HG02970 (cell line): ENCODE results near the gene S100A8.
"Not testable (repeated sequence)": the region's sequence is repeated elsewhere in the genome, so short reads cannot be mapped to it uniquely, and the experiment has no call there.

Experiments
- ATAC-seq: cut with Tn5 transposase; IDR thresholded peaks from one replicate; pipeline ENCODE4 v1.9.1; 2021; ENCODE audit warnings: mild to moderate bottlenecking, moderate library complexity, moderate number of reproducible peaks; ENCODE audit not compliant: unreplicated experiment, low FRiP score

The S100A8 gene

GRCh38 chr1:153417136-153417888, 26.4 kb upstream of the S100A8 start:
- no peak for ATAC-seq

DNA sequence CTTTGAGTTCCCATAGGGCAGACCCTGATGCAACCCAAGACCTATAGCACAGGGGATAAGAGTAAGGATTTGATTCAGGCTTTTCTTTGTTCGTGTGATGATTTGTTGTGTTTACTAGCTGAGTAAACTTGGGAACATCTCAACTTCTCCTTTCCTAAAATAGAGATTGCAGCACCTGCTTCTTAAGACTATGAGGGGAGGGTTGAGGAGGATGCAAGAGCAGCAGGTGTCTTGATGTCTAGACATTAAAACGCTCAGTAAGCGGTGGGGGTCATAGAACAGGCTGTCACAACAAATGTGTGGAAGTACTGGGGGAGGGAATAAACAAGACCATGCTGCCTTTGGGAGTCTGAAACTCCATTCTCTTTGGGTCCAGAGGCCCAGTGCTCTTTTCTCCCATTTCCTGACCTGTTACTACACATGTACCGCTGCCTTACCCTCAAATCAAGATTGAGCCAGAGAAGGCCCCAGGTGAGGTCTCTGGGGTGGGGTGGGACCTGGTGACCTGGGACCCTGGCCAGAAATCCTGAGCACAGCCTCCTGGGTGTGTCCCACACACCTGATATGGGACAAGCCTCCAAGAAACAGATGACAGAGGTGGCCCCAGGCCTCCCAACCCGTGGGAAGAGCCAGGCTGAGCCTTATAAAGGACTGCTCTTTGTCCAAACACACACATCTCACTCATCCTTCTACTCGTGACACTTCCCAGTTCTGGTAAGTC, 25.1 kb upstream of the S100A8 start, which contains the start of gene S100A7A:
Gene S100A7A (plus strand): TSS at position 671 of the 721 bp plus-strand sequence. CDS start 1,563 bp downstream, outside the sequence.
- no peak for ATAC-seq

- ATAC-seq, result not testable (repeated sequence)
These were observed 23.1 kb upstream of the S100A8 start for GRCh38 chr1:153413961-153414360.

GRCh38 chr1:153407274-153407673, 16.4 kb upstream of the S100A8 start:
- ATAC-seq, result not testable (repeated sequence)

- not testable (repeated sequence) for ATAC-seq
These were observed 15.1 kb upstream of the S100A8 start for GRCh38 chr1:153405825-153406599.

DNA sequence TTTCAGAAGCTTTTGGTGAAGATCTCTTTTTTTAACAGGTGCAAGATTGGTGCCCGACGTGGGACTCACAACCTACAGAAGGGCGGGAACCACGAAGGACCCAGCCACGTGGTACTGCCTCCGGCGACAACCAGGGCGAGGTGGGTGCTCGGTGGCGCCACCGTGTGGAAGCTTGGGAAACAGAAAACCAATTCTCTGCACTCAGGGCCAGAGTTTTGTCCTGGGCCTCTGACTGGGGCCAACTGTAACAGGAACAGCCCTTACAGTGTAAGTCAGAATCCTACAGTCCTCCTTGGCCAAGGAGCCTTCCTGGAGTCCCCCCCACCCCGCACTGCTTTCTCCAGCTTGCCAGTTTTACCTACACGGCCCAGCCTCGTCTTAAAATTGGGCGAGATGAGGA, 13.9 kb upstream of the S100A8 start:
- ATAC-seq, result no peak

DNA sequence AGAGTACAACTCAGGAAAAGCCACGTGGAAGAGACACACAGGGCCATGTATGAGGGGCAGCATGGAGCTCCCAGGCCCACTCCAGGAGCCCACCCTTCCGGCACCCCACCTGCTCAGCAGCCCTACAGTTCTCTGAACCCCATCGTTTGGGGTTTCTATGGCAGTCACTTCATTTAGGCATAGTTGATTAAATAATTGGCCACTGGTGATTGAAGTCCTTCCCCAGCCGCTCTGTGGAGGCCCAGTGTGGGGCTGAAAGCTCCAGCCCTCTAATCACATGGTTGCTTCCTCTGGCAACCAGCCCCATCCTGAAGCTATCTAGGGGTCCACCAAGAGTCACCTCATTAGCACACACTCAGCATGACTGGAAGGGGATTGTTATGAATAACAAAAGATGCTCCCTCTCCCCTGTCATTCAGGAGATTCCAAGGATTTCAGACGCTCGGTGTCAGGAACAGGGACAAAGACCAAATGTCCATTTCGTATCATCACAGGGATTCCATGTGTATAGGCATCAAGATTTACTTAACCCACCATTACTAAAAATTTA, 13.3 kb upstream of the S100A8 start:
- ATAC-seq, result no peak

GRCh38 chr1:153403421-153404085, 12.7 kb upstream of the S100A8 start:
- no peak for ATAC-seq

GRCh38 chr1:153402226-153402625, 11.4 kb upstream of the S100A8 start:
- ATAC-seq, result no peak

DNA sequence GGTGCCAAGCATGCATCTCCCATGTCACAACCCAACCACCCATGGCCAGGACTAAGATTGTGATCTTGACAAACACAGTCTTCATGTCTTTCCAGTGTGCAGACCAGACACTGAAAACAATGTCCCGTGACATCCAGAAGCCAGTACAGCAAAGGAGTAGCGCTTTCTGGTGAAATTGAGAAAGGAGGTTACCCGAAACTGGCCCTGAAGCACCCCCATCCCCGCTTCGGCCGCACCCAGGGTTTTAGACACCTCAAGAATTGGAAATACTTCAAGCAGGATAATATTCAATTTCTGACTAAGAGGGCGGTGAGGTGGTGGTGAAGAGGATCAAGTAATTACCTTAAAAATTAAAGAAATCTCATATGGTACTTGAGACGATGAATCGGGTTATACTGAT, 10.6 kb upstream of the S100A8 start:
- ATAC-seq, result no peak

DNA sequence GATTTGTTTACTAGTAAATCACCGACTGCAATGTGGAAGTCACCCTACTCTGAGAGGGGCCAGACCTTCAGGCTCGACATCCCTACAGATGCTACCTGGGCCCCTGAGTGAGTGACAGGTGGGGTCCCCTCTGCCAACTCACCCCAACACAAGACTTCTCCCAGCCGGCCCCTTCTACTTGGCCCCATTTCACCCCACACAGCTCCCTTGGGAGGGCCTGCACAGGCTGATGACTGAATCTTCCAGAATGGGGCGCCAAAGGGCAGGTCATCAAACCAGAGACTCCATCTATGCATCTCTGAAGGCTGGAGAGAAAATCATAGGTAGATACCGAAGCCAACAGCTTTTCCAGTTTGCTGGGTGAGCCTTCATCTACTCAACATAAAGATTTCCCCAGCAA, 9.4 kb upstream of the S100A8 start:
- ATAC-seq, result no peak

- ATAC-seq, result no peak
These were observed 8.7 kb upstream of the S100A8 start for GRCh38 chr1:153399401-153400055.

GRCh38 chr1:153397924-153398651, 7.2 kb upstream of the S100A8 start:
- no peak for ATAC-seq

DNA sequence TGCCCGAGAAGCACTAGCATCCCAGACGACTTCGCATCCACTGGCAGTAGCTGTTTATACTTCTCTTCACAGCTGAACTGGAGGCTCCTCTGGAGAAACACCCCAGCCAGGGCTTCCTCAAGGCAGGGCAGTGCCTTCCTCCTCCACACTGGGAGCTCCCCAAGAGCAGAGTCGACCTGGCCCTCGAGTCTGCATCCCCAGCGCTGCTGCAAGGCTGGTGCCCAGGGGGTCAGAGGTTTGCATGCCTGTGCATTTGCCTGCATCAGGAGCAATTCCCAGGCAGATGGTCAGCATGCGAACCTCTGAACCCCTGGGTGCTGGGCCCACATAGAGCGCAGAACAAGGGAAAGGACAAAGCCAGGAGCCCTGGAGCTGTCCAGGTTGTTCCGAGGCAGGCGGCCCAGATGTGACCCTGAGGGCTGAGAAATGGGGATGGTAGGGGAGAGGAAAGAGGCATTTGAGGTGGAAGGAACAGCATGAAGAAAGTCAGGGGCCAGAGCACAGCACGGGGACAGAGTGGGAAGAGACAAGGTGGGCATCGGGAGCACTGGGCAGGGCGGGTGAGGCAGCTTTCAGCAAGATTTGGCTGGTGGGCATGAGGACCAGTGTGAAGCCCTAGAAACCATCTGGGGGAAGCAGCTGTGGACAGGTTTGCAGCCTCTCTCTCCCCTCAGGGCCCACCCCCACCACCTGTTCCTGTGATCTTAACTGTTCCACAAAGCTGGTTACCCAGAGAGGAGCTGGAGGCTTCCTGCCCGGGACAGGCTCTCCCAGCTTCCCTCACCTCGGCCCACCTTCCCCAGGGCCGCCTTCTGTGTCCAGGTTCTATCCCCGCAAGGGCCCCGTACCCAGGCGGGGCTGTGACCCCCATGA, 6.4 kb upstream of the S100A8 start:
- no peak for ATAC-seq

DNA sequence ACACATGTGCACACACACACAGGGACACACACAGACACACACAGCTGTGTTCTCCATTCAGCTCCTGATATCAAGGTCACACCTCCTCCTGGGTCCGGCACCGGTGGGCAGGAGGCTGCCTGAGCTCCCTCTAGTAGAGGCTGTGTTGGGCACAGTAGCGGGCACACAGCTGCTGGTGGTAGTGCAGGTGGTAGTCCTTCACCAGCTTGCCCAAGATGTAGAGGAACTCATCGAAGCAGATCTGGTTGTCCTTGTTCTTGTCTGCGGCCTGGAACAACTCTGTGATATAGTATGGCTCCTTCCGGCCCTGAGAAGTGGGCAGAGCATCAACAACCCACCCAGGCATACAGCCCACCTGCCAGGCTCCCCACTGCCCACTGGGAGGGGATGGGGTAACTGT, 5.6 kb upstream of the S100A8 start:
- ATAC-seq, result no peak

GRCh38 chr1:153395776-153396175, 4.9 kb upstream of the S100A8 start:
- ATAC-seq, result no peak

GRCh38 chr1:153395136-153395685, 4.3 kb upstream of the S100A8 start:
- ATAC-seq, result no peak

DNA sequence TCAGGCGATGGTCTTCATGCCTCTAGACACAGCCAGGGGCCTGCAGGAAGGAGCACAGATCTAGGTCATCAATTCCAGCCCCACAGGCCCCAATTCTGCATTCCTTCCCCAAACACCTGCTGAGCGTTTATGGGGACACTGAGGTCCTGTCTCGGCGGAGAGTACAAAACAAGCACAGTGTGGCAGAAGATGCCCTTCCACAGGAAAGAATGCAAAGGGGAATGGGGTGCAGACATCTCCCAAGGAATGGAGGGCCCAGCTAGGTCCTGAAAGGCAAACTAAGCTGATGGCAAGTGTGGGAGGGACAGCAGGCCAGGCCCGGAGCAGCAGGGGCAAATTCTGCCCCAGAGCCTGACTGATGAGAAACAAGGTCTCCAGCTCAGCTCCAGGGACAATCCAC, 3.5 kb upstream of the S100A8 start:
- no peak for ATAC-seq
